ENCODE results near the gene HNRNPK.
A peak's percentile ranks its signal among the peaks of the same experiment; 100 is the strongest.

DNA sequence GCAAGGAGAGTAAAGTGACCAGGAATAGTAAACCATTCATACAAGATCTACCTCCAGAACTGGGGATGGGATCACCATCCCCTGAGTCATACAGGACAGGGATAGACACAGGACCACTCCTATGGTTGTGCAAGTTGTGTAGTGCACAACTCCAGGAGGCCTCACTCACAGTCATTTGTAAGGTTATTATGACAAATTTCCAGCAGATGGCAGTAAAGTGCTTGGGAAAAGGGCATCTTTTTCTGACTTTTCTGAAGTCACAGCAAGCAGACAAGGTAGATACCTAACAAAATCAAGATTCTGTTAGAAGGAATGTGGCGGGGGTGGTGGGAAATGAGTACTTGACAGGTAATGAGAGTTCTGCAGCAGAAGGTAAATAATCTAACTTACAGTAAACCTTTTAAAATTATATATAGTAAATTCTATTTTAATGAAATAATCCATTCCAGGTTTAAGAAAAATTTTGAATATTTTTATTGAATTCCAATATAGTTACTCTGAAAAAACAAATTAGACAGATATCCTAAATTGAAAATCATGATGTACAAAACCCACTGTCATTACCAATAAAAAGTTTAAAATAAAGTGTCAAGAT lies 42.1 kb downstream of the HNRNPK start:
- TF ChIP-seq, protein P1, sequence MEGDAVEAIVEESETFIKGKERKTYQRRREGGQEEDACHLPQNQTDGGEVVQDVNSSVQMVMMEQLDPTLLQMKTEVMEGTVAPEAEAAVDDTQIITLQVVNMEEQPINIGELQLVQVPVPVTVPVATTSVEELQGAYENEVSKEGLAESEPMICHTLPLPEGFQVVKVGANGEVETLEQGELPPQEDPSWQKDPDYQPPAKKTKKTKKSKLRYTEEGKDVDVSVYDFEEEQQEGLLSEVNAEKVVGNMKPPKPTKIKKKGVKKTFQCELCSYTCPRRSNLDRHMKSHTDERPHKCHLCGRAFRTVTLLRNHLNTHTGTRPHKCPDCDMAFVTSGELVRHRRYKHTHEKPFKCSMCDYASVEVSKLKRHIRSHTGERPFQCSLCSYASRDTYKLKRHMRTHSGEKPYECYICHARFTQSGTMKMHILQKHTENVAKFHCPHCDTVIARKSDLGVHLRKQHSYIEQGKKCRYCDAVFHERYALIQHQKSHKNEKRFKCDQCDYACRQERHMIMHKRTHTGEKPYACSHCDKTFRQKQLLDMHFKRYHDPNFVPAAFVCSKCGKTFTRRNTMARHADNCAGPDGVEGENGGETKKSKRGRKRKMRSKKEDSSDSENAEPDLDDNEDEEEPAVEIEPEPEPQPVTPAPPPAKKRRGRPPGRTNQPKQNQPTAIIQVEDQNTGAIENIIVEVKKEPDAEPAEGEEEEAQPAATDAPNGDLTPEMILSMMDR (conservative IDR thresholded peaks at IDR 0.05; ENCODE audit: low read depth, low read length) = peak; percentile 68
- no peak for TF ChIP-seq BHLHE40 (IDR thresholded peaks at IDR 0.05; ENCODE audit: low read depth, low read length)
- no peak for TF ChIP-seq NFE2L2 (IDR thresholded peaks at IDR 0.05; ENCODE audit: low read depth, low read length)
- TF ChIP-seq, protein P2, sequence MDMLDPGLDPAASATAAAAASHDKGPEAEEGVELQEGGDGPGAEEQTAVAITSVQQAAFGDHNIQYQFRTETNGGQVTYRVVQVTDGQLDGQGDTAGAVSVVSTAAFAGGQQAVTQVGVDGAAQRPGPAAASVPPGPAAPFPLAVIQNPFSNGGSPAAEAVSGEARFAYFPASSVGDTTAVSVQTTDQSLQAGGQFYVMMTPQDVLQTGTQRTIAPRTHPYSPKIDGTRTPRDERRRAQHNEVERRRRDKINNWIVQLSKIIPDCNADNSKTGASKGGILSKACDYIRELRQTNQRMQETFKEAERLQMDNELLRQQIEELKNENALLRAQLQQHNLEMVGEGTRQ (IDR thresholded peaks at IDR 0.05; ENCODE audit: low read depth, low read length) = no peak
- TF ChIP-seq RCOR1 (IDR thresholded peaks at IDR 0.05; ENCODE audit: insufficient replicate concordance, low read length) = no peak
- no peak for TF ChIP-seq FOS (IDR thresholded peaks at IDR 0.05; ENCODE audit: low read depth, low read length)
- no peak for TF ChIP-seq POLR2A (IDR thresholded peaks at IDR 0.05; ENCODE audit: low read depth, low read length)
- no peak for TF ChIP-seq MXI1 (IDR thresholded peaks at IDR 0.05; ENCODE audit: borderline replicate concordance, low read depth, low read length)
- no peak for TF ChIP-seq MAZ (IDR thresholded peaks at IDR 0.05; ENCODE audit: borderline replicate concordance, low read depth, low read length)

All from IMR-90 (cell line).